HG02852 (cell line): Measurements from ENCODE around the gene LBH.

Source experiments
- ATAC-seq: cut with Tn5 transposase; IDR thresholded peaks from one replicate; pipeline ENCODE4 v1.9.1; 2021; ENCODE audit warnings: mild to moderate bottlenecking, moderate library complexity; ENCODE audit not compliant: unreplicated experiment

LBH gene

DNA sequence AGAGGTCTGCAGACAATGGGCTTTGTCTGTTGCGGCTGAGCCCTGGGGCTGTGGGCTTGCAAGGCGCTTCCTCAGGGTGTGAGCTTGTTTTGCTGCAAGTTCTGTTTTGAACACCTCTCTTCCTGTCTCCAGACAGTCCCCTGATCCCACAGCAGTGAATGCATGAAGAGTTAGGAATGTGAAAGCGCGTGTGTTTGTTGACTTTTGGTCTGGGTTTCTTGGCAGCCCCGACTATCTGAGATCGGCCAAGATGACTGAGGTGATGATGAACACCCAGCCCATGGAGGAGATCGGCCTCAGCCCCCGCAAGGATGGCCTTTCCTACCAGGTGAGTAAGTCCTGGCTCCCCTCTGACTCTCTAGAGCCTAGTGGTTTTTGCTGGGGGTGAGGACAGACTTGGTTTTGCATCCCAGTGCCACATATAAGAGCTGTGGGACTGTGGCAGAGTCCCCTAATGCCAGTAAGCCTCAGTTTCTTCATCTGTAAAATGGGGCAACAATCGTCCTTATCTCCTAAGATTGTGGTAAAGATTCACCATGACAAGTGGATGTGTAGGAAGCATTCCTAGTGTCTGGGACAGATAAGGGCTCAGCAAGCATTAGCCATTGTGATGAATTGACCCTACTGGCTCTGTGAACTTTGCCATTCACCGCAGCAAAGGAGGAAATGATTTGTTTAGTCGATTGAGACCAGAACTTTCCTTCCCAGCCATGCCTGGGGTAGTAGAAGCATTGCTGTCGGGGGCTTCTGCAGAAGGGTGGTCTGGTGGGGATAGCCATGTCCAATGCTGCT is 3.0 kb downstream of the LBH start:
- no peak for ATAC-seq

DNA sequence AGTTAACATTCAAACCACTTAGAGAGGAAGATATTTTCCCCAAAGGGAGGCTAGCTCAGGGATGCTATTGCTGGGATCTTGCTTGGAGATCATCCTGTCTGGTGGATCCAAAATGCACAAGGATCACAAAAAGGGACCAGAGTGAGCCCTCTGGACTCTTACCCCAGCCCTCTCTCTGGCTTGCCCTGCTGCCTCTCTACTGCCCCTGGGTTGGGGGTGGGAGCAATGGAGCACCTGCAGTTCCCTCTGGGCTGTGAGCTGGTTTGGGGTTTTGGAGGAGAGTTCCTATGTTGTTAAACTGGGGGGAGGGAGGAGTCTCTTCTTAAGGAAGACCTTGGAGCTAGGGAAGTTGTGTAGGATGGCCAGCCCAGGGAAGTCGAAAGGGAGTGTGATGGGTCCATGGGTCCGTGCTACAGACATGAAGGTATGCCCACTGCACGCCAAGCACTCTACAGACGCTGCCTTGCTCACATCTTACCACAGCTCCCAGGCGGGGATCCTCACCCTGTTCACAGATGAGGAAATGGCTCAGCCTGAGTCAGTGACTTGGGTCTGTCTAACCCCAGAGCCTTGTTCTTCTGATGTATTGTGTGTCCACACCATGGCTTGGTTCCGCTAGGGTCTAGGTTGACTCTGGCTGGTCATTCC is 3.8 kb downstream of the LBH start:
- no peak for ATAC-seq

DNA sequence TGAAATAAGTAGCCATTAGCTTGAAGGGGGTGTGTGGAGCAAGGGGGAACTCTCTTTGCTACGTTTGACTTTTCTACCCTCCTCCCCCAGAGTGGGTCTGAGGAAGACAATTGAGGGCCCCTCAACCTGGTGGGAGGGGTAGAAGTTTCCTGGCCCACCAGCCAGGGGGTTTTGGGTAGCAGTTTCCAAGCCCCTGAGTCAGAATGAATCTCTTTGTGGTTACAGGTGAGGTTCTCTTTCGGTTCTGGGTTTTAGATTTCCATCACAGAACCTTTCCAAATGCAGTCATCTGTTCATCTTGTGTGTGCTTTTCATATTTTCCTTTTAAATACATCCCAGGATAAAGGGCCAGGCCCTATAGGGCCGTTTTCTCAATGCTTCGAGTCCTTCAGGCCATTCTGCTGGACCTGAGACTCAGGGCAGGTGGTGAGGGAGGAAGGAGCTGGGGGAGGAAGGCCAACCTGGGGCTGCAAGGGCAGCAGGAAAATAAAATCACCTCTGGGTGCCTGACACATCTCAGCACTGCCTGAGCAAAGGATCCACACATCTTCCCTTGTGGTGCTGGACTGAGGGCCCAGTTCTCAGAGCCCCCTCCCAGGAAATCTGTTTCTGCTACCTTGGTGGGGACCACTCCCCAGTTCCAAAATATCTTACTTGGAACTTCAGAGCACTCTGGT is 4.7 kb downstream of the LBH start:
- no peak for ATAC-seq

DNA sequence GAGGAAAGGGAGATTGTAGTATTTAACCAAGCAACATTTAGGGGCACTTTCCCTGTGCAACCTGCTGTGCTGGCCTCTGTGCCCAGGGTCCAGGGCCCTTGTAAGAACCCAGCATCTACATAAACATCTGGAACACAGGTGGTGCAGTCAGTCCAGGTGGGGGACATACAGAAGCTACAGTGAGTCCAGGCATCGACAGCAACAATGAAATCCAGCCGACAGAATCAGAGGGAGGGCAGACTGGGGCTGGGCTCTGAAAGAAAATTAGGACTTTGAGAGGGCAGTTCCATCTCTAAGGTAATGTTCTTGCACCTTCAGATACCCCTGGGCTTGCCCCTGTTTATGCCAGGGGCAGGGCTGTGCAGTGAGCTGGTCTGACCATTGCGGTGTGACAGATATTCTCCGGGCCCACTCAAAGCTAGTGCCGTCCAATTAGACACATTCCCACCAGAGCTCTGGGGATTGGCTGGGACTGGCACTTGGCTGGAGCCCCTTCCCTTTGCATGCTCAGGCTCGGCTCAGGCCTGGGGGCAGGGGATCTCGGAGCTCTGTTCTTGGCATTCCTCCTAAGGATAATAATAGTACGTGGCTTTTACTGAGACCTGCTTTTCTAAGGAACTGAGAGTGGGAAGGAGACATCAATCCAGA is 5.4 kb downstream of the LBH start:
- no peak for ATAC-seq

DNA sequence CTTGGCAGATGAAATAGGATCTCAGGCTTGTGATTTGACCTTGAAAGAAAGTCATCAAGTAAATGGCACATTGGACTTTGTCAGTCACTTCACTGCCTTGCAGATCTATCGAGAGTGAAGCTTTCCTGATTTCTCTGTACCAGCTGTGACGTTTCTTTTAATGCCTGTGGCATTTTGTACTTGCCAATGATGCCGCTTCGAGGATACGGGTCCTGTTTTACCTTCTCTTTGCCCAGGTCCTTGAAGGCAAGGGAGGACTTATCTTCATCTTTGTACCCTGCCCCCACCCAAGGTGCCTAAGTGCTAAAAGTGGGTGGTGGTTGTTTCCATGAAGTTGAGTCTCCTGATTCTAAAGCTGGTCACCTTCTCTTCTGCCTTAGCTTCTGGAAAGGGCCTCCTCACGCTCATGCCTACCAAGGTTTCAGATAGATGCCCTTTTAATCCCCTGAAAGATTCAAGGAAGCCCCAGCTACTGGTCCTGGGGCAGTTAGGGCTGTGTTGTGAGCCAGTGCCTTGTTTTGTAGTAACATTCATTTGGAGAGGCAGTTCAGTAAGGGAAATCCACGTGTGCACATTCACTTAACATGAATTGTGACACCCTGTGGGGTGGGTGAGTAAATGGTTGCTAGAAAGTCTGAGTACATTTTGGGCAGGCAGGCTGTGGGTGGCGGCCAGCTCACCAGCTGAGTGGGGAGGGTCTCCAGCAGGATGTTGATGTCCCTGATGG is 6.1 kb downstream of the LBH start:
- no peak for ATAC-seq

DNA sequence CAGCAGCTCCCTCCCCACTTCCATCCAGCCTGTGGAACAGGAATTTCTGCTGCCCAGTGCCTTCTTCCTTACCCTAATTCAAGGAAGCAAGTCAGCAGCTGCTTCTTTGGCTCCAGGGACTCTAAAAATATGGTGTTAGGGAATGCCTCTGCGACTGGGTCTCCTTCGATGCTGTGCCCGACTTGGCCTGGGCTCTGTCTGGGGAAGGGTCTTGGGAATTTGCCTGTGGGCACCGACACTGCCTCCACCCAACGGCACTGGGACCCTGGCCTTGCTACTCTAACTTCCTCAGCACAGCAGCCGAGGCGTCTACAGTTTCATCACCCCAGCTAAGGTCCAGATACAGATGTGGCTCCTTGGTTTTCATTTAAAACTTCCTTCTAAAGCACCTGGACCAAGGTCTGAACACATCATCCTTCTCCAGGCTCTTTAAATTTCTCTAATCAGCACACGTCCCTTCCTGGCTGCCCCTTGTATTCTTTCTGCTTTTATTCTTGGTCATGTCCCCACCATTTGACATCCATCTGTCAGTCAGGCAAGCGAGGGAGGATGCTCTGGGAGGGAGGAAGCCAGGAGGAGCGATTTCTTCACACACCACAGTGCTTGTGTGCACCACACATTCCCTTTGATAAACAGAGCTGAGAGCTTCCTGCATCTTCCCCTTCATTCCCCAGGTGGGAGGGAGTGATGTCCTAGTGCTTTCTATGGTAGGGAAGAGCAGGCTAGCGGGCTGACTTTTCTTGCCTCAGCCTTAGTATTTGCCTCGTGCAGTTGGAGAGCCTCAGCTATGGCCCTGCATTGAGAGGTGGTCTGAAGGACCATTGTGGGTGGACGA is 6.8 kb downstream of the LBH start:
- no peak for ATAC-seq

DNA sequence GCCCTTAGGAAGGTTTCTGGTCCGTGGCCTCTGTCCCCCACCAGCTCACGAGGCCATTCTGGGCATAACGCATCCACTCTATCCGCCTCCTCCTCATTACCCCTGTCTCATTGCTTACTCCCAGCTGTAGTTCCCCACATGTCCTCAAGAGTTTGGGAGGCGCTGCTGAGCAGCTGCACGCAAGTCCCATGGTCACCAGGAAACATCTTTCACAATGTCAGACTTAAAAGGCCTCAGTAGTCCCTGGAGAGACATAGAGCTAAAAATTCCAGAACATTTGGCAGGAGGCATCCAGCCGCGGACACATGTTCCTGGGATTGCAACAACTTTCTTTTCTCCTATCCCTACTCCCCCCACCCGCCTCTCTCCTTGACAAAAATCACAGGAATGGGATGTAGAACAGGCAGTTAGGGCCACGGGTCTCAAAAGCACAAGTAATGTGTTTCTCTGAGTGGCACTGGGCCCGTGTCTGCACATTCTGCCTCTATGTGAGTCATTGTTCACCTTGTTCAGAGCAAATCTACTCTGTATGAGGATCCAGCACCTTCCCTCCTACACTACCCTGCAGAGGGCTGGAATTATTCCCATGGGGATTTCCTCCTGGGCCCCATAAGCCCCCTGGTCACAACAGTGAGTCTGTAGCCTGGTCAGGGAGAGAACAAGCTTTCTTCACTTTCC is 8.1 kb downstream of the LBH start:
- ATAC-seq, result no peak

DNA sequence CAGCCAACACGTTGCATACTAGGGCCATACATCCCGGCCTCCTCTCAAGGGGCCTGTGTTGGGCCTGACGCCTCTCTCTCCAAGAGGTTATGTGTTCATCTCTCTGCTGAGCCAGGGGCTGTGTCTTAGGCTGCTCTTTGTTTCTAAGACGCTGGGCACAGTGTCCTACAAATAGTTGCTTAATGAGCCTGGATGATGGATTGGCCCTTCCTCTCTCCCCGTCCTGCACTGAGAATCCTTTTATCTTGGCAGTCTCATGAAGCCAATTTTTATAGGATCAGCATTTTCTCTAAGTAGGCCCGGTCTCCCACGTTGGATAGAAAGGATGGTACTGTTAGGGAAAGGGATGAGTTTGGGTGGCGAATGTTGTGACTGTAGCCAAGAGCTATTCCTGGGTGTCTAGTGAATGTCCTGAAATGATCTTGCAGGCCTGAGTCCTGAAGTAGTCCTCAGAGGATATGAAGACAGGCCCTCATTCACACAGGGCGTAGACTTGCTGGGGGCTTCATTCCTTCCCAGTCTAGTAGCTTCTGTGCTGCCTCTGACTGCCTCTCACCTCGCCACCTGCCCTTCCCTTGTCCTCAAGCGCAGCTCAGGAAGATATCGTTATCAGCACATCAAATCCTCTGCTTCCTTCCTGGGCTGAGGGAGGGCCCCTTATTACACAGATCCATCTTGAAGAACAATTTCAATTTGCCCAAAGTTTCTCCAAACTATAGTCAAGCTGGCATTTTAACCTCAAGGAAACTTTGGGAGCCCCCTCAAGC is 8.8 kb downstream of the LBH start:
- no peak for ATAC-seq

DNA sequence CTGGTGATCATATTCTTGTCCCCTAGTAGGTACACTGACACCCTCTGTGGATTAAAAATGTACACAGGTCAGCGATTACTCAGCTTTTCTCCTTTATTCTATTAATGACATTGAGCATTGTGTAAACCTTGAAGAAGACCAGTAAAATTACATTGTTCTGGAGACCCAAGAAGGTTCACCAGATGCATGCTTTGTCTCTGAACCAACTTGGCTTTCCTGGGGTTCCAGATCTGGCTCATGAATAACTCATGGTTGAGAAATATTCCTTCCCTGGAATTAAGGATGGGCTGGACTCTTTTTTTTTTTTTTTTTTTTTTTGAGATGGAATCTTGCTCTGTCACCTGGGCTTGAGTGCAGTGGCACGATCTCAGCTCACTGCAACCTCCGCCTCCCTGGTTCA is 11.9 kb downstream of the LBH start:
- ATAC-seq, result no peak

DNA sequence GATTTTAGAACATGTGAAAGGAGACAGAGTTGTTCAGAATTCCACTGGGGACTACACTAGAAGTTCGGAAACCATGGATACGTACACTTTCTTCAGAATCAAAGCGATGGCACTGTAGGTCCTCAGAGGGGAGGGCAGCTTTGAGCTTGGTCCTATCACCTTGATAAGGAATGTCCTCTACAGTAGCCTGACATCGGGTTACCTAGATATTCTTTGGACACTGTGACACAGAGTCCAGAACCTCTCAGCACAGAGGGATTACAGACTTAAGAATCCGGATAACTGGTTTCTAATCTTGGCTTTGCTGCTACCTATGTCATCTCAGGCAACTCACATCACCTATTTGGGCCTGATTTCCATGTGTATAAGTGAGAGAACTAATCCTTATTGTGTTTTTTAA is 14.0 kb downstream of the LBH start:
- ATAC-seq, result no peak

DNA sequence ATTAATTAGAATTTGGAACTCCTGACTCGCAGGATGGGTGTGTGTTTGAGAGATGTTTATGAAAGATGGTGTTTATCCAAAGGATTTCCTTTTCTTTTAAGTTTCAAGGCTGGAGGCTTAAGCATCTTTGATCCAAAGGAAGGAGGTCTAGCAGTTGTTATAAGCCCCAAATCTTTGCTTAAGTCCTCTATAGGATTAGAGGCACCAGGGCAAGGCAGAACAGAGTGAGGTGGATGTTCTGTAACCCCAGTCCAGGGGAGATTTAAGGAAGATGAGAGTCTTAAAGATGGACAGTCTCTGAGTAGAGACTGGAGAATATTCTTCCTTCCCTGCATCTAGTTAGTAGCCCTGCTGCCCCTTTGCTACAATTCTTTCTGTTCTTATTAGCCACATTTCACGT is 17.5 kb downstream of the LBH start:
- no peak for ATAC-seq

DNA sequence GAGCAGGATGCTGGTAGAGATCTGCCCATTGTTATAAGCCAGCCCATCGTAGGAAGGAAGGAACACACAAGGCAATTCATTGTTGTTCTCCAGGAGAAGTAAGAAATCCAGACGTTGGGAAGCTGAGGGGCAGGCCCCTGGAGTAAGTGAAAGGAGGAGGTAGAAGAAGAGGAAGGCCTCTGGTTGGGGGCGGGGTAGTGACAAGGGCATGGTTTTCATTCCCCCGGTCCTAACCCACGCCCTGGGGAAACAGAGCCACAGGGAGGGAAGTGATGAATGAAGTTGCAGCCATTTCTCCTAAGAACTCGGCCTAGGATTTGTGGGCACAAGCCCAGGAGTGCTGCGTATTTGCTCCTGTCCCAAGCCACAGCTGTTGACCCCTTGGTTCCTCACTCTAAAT is 18.0 kb downstream of the LBH start:
- ATAC-seq, result no peak

DNA sequence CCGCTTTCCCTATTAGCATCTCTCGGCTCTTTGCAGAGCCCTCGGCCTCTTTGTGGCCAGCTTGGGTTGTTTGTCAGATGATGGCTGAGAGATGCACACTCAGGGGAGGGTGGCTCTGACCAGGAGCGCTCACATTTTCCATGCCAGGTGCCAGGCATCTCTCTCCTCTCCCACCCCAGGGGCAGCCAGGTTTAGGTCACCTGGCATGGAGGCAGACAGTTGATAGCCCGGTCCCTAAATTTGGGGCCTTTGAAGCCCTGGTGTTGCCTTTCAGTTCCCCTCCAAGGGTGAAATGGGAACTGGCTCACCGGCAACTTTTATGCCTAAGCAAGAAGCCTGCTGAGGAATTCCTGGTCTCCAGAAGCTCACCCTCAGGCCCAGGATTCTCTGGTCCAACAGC is 19.1 kb downstream of the LBH start:
- ATAC-seq, result no peak

DNA sequence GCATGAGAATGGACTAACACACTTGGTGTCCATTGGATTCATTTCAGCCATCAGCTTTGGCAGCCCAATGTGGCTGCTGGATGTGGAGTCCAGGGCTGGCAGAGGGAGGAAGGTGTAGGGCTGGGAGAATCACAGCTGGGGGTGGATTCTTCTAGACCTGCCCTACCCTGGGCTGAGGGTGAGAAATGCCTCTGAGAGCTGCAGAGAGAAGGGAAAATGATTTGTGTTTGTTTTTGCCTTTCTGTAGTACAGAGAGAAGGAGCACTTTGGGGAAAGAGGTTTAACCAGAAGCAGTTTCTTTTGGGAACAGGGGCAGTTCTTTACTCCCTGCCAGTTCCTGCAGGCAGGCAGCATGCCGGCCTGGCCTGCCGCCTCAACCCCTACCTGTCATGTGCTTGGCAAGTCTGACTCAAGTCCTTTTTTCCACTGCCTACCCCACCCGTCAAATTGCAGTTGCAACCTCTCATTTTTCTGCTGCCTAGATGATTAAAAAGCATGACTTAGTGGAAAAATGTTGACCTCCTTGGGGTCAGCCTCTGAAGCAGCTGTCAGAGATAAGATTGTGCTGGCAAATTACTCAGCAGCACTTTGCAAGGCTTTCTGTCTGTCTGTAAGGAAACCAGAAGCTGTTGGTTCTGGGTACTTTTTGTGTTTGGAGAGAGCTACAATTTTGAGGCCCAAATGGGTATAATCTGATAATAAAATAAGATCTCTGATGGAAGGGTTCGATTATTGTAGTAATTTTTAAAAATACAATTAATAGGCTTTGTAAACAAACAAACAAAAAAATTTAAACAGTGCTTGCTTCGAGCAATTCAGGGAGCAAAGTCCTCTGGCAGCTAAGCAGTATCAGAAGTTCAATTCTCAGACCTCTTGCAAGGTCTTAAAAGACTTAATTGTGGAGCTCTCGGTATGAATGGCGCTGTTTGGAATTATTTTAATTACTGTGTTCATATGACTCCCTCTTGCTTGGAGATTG is 21.7 kb downstream of the LBH start:
- ATAC-seq, result no peak

DNA sequence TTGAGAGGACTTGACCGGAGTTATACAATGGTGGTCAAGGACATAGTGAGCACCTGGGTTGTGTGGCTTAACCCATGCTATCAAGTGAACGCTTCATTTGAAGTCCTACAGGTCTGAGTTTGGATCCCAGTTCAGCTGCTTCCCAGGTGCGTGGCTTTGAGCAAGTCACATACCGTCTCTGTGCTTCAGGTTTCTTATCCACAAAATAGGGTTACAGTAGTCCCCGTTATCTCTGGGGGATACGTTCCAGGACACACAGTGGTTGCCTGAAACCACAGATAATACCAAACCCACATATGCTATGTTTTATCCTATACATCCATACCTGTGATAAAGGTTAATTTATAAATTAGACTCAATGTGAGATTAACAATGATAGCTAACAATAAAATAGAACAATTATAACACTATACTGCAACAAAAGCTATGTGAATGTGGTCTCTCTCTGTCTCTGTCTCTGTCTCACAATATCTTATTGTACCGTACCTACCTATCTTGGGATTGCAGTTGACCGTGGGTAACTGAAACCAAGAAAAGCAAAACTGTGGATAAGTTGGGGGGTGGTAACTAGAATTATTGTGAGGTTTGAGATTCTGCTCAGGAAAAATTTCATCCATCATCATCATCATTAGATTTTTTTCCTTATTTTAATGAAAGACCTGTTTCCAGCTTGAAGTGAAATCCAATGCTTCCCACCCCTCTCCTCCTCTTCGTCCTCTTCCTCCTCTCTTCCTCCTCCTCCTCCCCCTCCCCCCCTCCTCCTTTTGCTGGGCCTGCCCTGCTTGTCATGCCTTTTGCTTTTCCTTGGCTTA is 22.7 kb downstream of the LBH start:
- no peak for ATAC-seq

DNA sequence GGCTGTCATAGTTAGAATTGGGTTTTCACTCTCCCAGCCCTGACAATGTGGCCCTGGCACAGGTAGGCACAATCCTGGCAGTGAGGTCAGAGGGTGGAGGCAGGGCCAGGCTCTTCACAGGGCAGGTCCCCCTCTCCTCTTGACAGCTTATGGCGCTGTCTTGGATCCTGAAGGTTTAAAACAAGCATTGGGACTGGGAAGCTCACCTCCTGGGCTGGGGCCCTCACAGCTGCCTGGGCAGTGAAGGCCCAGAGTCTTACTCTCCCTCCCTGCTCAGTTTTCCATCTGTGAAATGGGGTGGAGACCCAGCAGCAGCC is 23.3 kb downstream of the LBH start:
- no peak for ATAC-seq

DNA sequence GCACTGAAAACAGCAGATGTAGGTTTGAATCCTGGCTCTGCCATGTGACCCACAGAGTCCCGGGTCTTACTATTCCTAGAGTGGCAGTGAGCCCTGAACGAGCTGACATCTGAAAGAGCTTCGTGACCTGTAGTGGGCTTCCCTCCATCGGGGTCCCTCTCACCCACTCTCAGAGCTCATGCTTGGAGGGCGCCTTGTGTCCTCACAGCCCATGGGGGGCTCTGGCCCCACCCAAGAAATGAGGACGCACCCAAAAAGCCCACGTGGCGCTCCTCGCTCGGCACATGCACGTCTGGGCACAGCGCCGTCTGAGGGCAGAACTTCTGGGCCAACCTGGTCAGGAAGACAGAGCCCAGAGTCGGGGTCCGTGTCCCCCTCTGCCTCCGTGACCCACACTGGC is 23.7 kb downstream of the LBH start:
- ATAC-seq, result no peak
